ENCODE results near the gene CSTPP1.

CSTPP1 gene

DNA sequence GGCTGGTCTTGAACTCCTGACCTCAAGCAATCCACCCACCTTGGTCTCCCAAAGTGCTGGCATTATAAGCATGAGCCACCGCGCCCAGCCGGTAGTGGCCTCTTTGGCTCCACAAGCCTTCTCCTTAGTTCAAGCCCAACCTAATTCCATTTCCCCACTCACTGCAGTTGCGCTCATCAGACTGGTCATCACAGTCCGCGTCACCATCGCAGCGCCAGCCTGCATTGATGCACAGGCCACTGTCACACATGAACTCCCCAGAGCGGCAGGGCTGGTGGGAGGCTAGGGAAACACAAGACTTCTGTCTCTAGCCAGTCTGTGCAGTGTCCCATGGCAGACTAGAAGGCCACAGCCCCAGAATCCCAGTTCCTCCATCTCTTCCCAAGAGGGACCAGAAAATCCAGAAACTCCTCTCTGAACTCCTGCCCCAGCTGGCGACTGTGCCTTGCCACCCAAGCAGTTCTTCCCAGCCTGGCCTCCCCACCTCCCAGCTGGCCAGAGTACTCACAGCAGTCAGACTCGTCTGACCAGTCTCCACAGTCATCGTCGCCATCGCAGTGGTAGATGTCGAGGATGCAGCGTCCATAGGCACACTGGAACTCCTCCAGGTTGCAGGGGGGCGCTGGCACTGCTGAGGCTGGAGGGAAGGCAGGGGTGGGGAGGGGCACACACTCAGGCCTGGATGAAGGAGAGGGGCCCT is 38.0 kb upstream of the CSTPP1 start:
- no peak for DNase-seq
- H3K27ac ChIP-seq: no peak overlapping the region
- TF ChIP-seq, protein P1, sequence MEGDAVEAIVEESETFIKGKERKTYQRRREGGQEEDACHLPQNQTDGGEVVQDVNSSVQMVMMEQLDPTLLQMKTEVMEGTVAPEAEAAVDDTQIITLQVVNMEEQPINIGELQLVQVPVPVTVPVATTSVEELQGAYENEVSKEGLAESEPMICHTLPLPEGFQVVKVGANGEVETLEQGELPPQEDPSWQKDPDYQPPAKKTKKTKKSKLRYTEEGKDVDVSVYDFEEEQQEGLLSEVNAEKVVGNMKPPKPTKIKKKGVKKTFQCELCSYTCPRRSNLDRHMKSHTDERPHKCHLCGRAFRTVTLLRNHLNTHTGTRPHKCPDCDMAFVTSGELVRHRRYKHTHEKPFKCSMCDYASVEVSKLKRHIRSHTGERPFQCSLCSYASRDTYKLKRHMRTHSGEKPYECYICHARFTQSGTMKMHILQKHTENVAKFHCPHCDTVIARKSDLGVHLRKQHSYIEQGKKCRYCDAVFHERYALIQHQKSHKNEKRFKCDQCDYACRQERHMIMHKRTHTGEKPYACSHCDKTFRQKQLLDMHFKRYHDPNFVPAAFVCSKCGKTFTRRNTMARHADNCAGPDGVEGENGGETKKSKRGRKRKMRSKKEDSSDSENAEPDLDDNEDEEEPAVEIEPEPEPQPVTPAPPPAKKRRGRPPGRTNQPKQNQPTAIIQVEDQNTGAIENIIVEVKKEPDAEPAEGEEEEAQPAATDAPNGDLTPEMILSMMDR (IDR thresholded peaks at IDR 0.05; ENCODE audit: low read depth, low read length, missing control alignments): no peak
- in situ Hi-C loops (cut with HindIII; ENCODE audit: low pct_ligation_motif_present, low sequenced_read_pairs): no loop called here
- no peaks in the 10 kb centered on the region for H3K27me3 ChIP-seq (replicated peaks)
- H3K4me3 ChIP-seq (ENCODE audit: low read depth, low read length): no peak overlapping the region
- peaks cover 2% of the 10 kb centered on the region for H3K36me3 ChIP-seq (replicated peaks)

- H3K36me3 ChIP-seq (replicated peaks): peaks cover 2% of the 10 kb centered on the region
- TF ChIP-seq, protein P1 (IDR thresholded peaks at IDR 0.05; ENCODE audit: low read depth, low read length, missing control alignments): no peak
- in situ Hi-C loops (cut with HindIII; ENCODE audit: low pct_ligation_motif_present, low sequenced_read_pairs): loop anchor here (25.0 kb wide), 1 partner anchor 238 kb away; no protein-coding TSS in a partner anchor
These were observed 37.0 kb upstream of the CSTPP1 start for GRCh38 chr11:46899501-46900025.

GRCh38 chr11:46900091-46900746 is 36.3 kb upstream of the CSTPP1 start:
- in situ Hi-C loops (cut with HindIII; ENCODE audit: low pct_ligation_motif_present, low sequenced_read_pairs): loop anchor here (25.0 kb wide), 1 partner anchor 237 kb away; no protein-coding TSS in a partner anchor

More at GRCh38 chr11:46899501-46900025, 37.0 kb upstream of the CSTPP1 start:
- no peak for DNase-seq
- H3K27ac ChIP-seq: no peak overlapping the region
- H3K4me3 ChIP-seq (ENCODE audit: low read depth, low read length): no peak overlapping the region
- H3K27me3 ChIP-seq (replicated peaks): no peaks in the 10 kb centered on the region

GRCh38 chr11:46901156-46901555 is 35.4 kb upstream of the CSTPP1 start:
- in situ Hi-C loops (cut with HindIII; ENCODE audit: low pct_ligation_motif_present, low sequenced_read_pairs): loop anchor here (25.0 kb wide), 1 partner anchor 236 kb away; no protein-coding TSS in a partner anchor
- Histone ChIP-seq H3K36me3 (replicated peaks) (peaks cover 2% of the 10 kb centered on the region), H3K27ac (no peak overlapping the region), H3K4me3 (ENCODE audit: low read depth, low read length) (no peak overlapping the region), H3K27me3 (replicated peaks) (no peaks in the 10 kb centered on the region)
- DNase-seq: no peak
- TF ChIP-seq, protein P1 (IDR thresholded peaks at IDR 0.05; ENCODE audit: low read depth, low read length, missing control alignments): no peak

More at GRCh38 chr11:46900091-46900746, 36.3 kb upstream of the CSTPP1 start:
- H3K27ac ChIP-seq: no peak overlapping the region
- TF ChIP-seq, protein P1 (IDR thresholded peaks at IDR 0.05; ENCODE audit: low read depth, low read length, missing control alignments): no peak
- DNase-seq: no peak
- no peaks in the 10 kb centered on the region for H3K27me3 ChIP-seq (replicated peaks)
- peaks cover 2% of the 10 kb centered on the region for H3K36me3 ChIP-seq (replicated peaks)
- H3K4me3 ChIP-seq (ENCODE audit: low read depth, low read length): no peak overlapping the region

DNA sequence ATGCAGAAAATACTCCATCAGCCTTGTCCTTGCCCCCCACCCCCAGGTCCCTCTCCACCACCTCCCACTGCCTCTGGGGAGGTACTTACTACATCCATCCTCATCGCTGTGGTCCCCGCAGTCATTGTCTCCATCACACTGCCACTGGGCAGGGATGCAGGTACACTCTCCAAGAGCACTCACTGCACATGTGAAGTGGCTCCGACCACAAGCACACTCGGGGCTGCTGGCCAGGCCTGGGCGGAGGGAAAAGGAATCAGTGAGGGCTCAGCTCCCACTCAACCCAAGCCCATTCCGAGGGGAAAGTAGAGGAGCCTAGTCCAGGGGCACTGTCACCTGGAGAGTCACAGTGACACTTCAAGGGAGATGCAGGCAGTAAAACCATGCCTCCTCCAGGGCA is 33.9 kb upstream of the CSTPP1 start:
- no peak for DNase-seq
- Histone ChIP-seq H3K27me3 (replicated peaks) (no peaks in the 10 kb centered on the region), H3K36me3 (replicated peaks) (peaks cover 2% of the 10 kb centered on the region), H3K27ac (no peak overlapping the region), H3K4me3 (ENCODE audit: low read depth, low read length) (no peak overlapping the region)
- TF ChIP-seq, protein P1 (IDR thresholded peaks at IDR 0.05; ENCODE audit: low read depth, low read length, missing control alignments): no peak
- in situ Hi-C loops (cut with HindIII; ENCODE audit: low pct_ligation_motif_present, low sequenced_read_pairs): loop anchor here (25.0 kb wide), 1 partner anchor 235 kb away; no protein-coding TSS in a partner anchor

Data from brain microvascular endothelial cell (primary cell).